Measurements from ENCODE around the gene CRACR2B. TPM values are rescaled to one million over a fixed set of nuclear protein-coding genes. Genes with fewer than 3 reads are reported as not detected.

The CRACR2B gene
- total RNA-seq, 1 donor from 2014 or later: 19.3 TPM

- DNase-seq (ENCODE audit: extremely low spot score, unreplicated experiment): no peak
- no peak overlapping the region for H3K27ac Mint-ChIP-seq
- no peak overlapping the region for H3K4me3 Mint-ChIP-seq
- peaks cover 9% of the 10 kb centered on the region for H3K4me1 Mint-ChIP-seq (ENCODE audit: unreplicated experiment)
- H3K36me3 Mint-ChIP-seq: no peaks in the 10 kb centered on the region
- H3K9me3 Mint-ChIP-seq: no peaks in the 10 kb centered on the region
- TF ChIP-seq CTCF (conservative IDR thresholded peaks at IDR 0.05): no peak
- no peaks in the 10 kb centered on the region for H3K27me3 Mint-ChIP-seq
Measured at GRCh38 chr11:858762-859339, 31.1 kb downstream of the CRACR2B start.

GRCh38 chr11:859394-860131, 31.8 kb downstream of the CRACR2B start:
- Mint-ChIP-seq H3K27ac (no peak overlapping the region), H3K4me1 (ENCODE audit: unreplicated experiment) (peaks cover 9% of the 10 kb centered on the region), H3K27me3 (no peaks in the 10 kb centered on the region), H3K4me3 (no peak overlapping the region), H3K36me3 (no peaks in the 10 kb centered on the region), H3K9me3 (no peaks in the 10 kb centered on the region)
- no peak for DNase-seq (ENCODE audit: extremely low spot score, unreplicated experiment)
- no peak for TF ChIP-seq CTCF (conservative IDR thresholded peaks at IDR 0.05)

- H3K27ac Mint-ChIP-seq: no peak overlapping the region
- no peak for DNase-seq (ENCODE audit: extremely low spot score, unreplicated experiment)
- H3K9me3 Mint-ChIP-seq: no peaks in the 10 kb centered on the region
- H3K4me3 Mint-ChIP-seq: no peak overlapping the region
- no peaks in the 10 kb centered on the region for H3K27me3 Mint-ChIP-seq
- H3K36me3 Mint-ChIP-seq: no peaks in the 10 kb centered on the region
- peaks cover 9% of the 10 kb centered on the region for H3K4me1 Mint-ChIP-seq (ENCODE audit: unreplicated experiment)
- no peak for TF ChIP-seq CTCF (conservative IDR thresholded peaks at IDR 0.05)
Measured at GRCh38 chr11:860234-861104, 32.8 kb downstream of the CRACR2B start.

GRCh38 chr11:861105-861479, 33.4 kb downstream of the CRACR2B start:
- no peak for DNase-seq (ENCODE audit: extremely low spot score, unreplicated experiment)
- Mint-ChIP-seq H3K27me3 (no peaks in the 10 kb centered on the region), H3K4me3 (no peak overlapping the region)

More at GRCh38 chr11:861105-861479, 33.4 kb downstream of the CRACR2B start:
- Mint-ChIP-seq H3K27ac (no peak overlapping the region), H3K36me3 (no peaks in the 10 kb centered on the region), H3K4me1 (ENCODE audit: unreplicated experiment) (peaks cover 9% of the 10 kb centered on the region), H3K9me3 (no peaks in the 10 kb centered on the region)
- TF ChIP-seq CTCF (conservative IDR thresholded peaks at IDR 0.05): no peak

Data from type B pancreatic cell (in vitro differentiated cells).